Activated T-helper 1 cell treated with Interleukin-2 at 50 U/mL for 16 hours (primary cell): ENCODE measurements around the gene HBS1L.

Experiments used
- DNase-seq: peaks from one replicate; pipeline ENCODE4 v3.0.0-alpha.2; 2020; ENCODE audit warnings: low read depth

Gene HBS1L

DNA sequence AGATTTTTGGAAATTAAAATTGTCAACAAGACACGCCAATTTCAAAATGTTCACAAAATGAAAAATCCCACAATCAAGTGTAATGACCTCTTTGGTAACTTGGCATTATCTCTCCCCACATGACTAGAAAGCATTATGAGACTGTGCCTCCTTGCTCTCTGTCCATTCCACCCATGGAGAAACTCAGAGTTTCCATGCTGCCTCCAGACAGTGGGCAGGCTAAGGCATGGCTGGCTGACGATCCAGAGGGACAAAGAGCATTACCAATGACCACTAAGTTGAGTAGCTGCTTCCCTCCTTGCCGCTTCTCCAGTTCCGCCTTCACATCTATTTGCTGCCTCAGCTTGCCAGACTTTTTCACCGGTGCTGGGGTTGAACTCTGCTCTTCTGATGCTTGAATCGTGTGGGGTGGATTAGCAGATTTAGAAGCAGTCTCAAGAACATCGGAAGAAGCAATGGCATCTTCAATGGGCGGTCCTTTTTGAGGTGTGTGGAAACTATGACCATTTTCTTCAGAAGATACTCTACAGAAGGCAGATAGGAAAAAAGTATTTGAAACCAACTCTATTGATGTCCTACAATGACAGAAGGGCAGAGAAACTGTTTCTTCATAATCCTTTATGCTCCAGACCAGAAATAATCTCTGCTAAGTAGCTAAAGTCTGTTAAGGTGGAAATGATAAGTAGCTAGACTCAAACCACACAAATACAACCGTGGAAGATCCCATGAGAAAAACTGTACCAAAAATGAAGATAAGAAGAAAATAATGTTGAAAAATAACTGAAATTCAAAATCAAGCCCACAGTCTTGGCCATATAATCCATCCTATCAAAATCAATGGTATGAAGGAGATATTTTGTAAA, 57.3 kb downstream of the HBS1L start:
- no peak for DNase-seq

DNA sequence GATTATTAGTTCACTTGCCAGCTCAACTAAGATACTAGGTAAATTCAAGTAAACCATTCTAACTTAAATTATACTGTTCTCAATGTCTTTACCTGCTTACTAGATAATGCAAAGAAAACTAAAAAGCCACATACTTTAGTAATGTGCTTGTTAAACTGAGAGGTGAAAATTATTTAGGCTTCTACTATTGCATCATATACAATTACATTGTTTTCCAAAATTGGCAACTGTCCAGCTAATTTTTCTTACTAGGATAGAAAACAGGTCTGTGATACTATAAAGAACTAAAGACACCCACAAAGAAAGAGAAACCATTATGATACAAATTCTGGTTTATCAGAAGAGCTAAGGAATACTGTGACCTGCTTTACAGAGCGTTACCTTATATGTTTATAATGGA, 59.1 kb downstream of the HBS1L start:
- no peak for DNase-seq

GRCh38 chr6:134994431-134994830, 60.2 kb downstream of the HBS1L start:
- no peak for DNase-seq

DNA sequence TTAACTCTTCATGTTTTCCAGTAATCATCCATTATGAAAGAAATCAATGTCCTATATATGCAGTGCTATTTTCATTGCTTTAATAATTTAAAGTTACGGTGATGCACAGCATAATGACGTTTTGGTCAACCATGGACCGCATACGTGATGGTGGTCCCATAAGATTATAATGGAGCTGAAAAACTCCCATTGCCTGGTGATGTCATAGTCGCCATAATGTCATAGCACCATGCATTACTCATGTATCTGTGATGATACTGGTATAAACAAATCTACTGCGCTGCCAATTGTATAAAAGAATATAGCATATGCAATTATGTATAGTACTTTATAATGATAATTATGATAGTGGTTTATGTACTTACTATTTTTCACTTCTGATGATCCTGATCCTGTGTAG, 62.5 kb downstream of the HBS1L start:
- no peak for DNase-seq

DNA sequence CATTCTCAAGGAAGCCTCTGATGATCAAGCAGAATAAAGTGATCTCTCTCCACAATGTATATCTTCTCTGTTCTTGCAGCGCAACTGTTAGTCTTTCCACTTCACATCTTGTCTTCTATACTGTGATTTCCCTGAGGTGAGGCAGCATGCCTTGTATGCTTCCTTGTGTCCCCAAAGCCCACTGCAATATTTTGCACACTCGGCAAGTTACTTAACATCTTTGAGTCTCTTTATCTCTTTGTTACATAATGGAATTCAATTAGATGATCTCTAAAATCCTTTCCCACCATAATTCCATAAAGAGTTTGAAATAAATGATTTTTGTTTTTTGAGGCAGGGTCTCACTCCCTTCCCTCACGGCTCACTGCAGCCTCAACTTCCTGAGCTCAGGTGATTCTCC, 64.4 kb downstream of the HBS1L start:
- DNase-seq = no peak

DNA sequence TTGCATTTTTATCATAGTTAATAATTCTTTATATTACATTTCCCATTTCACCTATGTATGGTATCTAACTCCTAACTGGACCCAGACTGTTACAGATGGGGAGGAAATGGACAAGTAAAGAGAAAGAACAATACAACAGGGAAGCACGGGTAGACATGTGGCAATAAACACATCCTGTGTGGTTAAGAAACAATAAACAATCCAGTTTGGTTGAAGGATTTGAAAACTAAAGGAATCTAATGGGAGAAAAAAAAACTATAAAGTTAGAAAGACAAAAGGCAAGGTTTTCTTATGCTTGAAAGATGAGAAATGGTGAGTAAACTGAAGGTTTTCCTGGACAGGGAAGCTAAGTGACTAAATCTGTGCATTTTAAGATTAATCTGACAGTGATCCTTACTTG, 69.8 kb downstream of the HBS1L start:
- DNase-seq = no peak

- no peak for DNase-seq
Measured at GRCh38 chr6:134983823-134984222, 70.8 kb downstream of the HBS1L start.

GRCh38 chr6:134982161-134982560, 72.5 kb downstream of the HBS1L start:
- DNase-seq = no peak

DNA sequence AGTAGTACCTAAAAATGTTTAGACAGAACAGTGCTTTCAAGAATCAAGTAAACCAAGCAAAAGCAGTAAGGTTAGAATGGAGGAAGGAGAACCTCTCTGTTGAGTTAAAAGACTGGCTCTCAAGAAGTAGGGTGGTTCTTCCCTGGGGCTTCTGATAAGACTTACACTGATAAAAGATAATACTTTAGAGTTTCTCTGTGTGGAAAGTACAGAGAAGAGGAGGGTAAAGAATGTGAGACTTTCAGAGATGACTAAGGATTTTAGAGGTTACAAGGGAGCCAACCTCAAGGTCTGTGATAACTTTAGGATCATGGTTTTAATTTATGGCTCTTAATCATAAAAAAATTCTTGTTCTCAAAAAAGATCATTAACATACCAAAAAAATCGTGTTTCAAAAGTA, 73.8 kb downstream of the HBS1L start:
- no peak for DNase-seq

DNA sequence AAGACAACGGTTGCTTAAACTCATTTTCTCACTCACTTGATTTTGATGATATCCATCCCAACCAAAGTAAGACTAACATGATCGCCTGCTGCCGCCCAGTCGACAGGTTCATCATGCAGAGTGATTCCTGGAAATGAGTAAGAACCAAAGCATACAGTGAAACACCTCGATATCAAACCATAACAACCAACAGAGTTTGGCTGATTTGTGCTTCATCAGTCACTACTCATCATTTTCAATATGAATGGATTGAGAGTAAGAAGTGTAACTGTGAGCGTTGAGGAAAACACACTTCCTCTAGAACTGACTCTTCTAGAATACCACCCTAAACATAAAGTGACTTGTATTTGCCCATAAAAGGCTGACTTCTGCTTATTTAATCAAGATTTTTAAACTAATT, 75.5 kb downstream of the HBS1L start:
- DNase-seq = no peak

DNA sequence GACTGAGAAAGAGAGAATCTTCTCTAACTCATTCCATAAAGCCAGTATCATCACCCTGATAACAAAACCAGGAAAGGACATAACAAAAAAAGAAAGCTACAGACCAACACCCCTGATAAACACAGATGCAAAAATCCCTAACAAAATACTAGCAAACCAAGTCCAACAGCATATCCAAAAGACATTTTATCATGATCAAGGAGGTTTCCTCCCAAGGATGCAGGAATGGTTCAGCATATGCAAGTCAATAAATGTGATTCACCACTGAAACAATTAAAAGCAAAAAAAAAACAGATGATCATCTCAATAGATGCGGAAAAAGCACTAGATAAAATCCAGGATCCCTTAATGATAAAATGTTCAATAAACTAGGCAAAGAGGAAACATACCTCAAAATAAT, 80.3 kb downstream of the HBS1L start:
- DNase-seq = no peak

- no peak for DNase-seq
Measured at GRCh38 chr6:134967711-134968110, 86.9 kb downstream of the HBS1L start.

- no peak for DNase-seq
Measured at GRCh38 chr6:134964451-134965203, 90.0 kb downstream of the HBS1L start.

DNA sequence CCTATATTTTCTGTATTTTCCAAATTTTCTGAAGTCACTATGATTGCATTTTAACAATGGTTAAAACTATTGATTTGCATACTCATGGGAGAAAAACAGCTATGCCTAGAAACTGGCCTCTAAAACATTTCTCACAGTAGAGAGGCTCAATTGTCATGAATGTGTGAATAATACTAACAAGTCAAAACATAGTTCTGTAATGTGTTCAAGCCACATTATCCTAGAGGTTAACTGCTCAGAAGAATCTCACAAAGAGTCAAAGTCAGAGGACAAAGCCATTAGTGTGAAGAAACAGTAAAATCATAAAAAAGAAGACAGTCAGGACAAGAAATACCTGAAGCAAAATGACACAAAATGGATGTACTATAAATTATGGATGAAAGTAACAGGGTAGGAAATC, 92.2 kb downstream of the HBS1L start:
- DNase-seq = no peak

DNA sequence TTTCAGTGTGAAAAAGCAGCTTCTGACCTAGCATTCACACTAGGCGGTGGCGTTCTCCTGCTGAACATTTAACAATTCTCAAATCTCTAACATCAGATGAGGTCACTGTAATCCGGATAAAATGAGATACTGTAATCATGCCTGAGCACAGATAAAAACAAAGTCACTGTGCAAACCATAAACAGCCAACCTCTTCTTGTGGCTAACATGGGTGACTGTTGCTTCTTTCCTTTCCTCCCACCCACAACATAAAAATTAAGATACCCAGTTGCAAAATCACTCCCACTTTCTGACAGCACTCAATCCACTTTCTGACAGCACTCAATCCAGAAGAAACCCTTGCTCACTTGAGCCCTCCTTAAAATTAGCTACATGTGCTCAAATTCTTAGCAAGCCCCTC, 93.3 kb downstream of the HBS1L start:
- no peak for DNase-seq

DNA sequence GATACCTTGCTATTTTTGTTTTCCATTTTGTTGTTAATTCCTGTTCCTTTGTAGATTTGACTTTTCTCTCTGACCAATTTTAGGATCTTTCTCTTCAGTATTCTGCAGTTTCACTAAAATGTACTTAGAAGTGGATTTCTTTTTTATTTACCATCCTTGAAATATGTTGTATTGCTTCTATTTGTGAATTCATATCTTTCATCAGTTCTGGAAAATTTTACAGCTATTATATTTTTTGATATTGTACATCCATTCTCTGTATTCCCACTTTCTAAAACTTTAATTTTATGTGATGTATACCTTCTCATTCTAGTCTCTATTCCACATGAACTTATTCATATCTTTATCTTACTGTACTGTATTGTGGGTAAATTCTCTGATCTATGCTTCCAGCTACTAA, 95.0 kb downstream of the HBS1L start:
- DNase-seq = no peak

DNA sequence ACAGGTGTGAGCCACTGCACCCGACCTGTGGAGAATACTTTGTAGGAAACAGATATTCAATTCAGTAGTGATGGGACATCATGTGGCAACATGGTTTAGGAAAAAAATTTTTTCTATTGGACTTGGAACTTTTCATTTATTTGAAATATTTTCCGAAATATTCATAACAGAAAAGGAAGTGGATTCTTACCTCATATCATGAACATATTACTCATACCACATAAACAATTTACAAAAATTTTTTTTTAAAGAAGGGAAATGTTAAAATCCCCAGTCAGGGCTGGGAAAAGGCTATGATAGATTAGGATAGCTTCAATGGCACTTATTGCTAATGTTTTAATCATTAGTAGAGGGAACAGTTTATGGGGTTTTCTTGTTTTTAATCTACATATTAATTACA, 97.9 kb downstream of the HBS1L start:
- DNase-seq = no peak

- DNase-seq = no peak
Measured at GRCh38 chr6:134956032-134956431, 98.6 kb downstream of the HBS1L start.

- no peak for DNase-seq
Measured at GRCh38 chr6:134954272-134955000, 100.2 kb downstream of the HBS1L start.

DNA sequence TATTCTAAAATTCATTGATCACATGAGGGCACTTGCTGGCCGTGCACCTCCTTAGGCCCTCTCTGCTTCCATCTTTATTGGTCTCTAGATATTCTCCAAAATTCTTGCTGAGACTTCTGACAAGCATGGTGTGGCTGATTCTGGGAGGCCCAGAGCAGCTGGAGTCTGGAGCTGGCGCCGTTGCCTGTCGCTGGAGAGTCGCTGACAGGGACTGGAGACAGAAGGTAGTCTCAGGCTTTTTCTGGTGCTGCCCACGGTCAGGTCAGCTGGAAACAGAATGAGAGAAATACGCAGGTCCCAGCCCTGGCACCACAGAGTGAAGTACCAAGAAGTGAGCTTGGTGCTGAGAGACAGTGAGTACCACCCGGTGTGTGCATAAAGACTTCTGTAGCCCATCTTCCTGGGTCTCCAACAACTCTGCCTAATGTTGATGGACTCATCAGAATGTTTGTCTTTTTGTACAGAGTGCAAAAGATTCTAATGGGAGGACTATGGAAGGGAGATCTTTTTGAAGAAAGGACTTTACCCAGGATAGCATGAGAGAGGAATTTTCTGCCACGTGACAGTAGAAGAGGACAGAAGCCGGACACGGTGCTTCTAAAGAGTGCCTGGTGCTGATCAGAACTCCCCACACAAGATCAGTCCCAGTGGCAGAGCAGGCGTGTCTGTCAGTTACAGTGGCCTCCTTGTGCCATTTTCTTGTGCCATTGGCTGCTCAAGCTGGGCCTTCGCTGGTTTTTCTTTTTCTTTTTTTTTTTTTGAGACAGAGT, 102.9 kb downstream of the HBS1L start:
- no peak for DNase-seq

DNA sequence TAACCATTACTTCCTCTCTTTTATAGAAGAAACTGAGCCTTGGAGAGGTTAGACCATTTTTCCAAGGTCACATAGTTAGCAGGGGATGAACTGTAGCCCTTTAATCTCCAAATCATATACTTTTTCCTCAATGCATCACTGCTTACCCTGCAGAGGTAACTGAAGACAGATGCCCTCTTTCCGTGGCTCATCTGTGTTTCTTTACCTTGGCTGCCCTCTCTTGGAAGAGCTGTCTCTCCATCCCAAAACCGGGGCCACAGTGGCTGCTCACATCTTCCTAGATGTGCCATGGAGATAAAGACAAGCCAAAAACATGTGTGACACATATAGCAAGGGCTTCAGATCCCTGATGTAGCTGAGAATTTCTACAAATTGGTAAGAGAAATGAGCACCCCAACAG, 104.1 kb downstream of the HBS1L start:
- no peak for DNase-seq

- DNase-seq = no peak
Measured at GRCh38 chr6:134949927-134950326, 104.7 kb downstream of the HBS1L start, which contains the start of gene ALDH8A1. ALDH8A1 (minus strand) TSS chr6:134950101; CDS start chr6:134950053, 48 bp downstream.
